ENCODE measurements around the gene ELAC2.

The ELAC2 gene

GRCh38 chr17:13016881-13017654, 759 bp downstream of the ELAC2 start:
- in situ Hi-C loops (cut with MboI; ENCODE audit: low sequenced_read_pairs), result no loop called here

- in situ Hi-C loops (cut with MboI; ENCODE audit: low sequenced_read_pairs), result no loop called here
Measured at GRCh38 chr17:13014801-13015200, 3.0 kb downstream of the ELAC2 start.

- in situ Hi-C loops (cut with MboI; ENCODE audit: low sequenced_read_pairs), result no loop called here
Measured at GRCh38 chr17:13010959-13011358, 6.9 kb downstream of the ELAC2 start.

GRCh38 chr17:13008461-13008860, 9.4 kb downstream of the ELAC2 start:
- in situ Hi-C loops (cut with MboI; ENCODE audit: low sequenced_read_pairs), result no loop called here

DNA sequence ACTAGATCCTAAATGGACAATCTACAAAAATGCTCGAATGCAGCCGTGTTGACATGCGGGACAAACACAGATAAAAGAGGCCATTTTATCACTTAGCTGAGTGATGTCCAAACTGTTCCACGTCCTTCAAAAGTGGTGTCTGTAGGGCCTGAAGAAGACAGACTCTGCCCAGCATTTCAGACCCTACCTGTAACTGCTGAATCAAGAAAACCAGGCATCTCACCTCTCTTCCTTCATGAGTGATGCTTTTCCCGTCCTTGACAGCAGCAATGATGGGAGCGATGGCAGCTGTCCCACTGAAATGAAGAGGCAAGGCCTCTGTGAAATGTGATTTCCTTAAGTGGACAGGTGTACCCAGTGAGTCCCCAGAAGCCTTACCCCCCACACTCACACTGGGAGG, 12.3 kb downstream of the ELAC2 start:
- in situ Hi-C loops (cut with MboI; ENCODE audit: low sequenced_read_pairs), result no loop called here

- in situ Hi-C loops (cut with MboI; ENCODE audit: low sequenced_read_pairs), result no loop called here
Measured at GRCh38 chr17:13004336-13004735, 13.5 kb downstream of the ELAC2 start.

DNA sequence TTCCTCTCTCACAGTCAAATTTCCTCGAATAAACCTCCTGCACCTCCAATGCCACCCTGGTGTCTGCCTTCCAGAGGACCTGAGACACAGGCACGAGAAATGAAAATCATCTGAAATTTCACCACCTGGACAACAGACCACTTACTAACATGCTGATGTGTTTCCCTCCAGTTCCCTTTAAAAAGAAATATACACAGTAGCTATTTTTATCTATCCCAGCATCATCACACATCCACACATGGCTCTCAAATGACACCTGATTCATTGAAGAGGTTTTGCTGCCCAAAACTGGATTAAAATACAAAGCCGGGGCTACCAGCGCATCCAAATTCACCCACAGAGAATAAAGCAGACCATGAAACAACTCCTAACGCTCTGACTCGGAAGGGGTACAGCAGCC, 13.9 kb downstream of the ELAC2 start:
- in situ Hi-C loops (cut with MboI; ENCODE audit: low sequenced_read_pairs), result no loop called here

DNA sequence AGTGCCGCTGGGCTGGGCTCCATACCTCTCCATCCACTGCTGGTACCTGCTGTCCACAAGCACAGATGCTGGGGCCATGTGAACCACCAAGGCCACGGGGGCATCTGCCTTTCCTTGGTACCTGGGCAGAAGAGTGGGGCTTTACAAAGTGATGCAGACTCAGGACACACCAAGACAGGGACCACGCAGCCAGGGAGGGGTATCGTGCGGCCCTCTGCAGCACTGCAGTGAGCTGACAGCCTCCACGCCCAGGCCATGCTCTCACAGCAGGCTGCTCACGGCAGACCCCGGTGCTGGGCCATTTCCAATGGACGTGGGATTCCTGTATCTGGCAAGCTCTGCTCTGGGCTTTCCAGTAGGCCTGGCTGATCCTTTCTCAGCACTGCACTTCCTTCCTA, 14.4 kb downstream of the ELAC2 start:
- in situ Hi-C loops (cut with MboI; ENCODE audit: low sequenced_read_pairs), result no loop called here

DNA sequence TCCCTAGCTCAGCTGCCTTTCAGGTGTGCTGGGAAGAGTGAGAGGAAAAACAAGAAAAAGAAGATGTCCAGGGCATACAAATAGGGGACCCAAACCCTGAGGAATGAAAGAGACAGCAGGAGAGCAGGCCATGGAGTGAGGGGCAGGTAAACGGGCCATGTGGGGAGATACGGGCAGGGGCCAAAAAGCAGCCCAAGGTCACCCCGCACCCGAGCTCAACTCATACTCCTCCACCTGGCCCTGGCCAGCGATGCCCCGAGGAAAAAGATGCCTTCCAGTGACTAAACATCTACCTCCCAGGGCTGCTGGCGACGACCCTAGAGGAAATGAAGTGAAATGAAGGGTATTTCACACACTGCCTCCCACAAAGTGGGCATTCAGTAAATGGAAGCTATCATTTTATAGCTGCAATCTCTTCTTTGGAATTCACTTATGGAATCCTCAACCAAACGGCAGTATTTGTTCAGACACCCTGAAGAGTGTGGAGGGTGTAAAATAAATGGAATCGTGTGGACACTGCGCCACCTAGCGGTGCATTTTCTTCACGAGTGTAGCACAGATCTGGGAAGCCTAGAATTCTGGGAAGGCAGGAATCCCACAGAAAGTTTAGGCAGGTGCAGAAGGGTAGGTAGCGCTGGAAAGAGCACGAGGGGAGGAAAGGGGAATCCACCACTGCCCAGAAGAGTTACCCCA, 14.9 kb downstream of the ELAC2 start:
- in situ Hi-C loops (cut with MboI; ENCODE audit: low sequenced_read_pairs), result no loop called here

GRCh38 chr17:13001991-13002615, 15.7 kb downstream of the ELAC2 start:
- in situ Hi-C loops (cut with MboI; ENCODE audit: low sequenced_read_pairs), result no loop called here

GRCh38 chr17:13000561-13000960, 17.3 kb downstream of the ELAC2 start:
- in situ Hi-C loops (cut with MboI; ENCODE audit: low sequenced_read_pairs), result no loop called here

GRCh38 chr17:12998874-12999273, 19.0 kb downstream of the ELAC2 start:
- in situ Hi-C loops (cut with MboI; ENCODE audit: low sequenced_read_pairs), result no loop called here

DNA sequence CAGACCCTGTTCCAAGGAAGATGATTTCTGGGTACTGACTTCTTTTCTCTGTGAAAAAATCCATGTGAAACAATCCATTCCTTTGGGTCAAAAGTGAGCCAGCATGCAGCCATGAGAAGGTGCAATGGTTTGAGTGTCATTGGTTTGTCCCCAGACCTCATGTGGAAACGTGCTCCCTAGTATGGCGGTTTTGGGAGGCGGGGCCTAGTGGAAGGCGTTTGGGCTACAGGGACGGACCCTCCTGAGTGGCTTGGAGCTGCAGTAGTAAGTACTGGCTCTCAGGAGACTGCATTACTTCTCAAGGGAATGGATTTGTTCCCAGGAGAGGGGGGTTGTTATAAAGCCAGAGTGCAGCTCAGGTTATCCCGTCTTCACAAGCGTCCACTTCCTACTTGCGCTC, 19.4 kb downstream of the ELAC2 start:
- in situ Hi-C loops (cut with MboI; ENCODE audit: low sequenced_read_pairs), result no loop called here

- in situ Hi-C loops (cut with MboI; ENCODE audit: low sequenced_read_pairs), result no loop called here
Measured at GRCh38 chr17:12996941-12997340, 20.9 kb downstream of the ELAC2 start.

GRCh38 chr17:12996357-12996756, 21.5 kb downstream of the ELAC2 start:
- in situ Hi-C loops (cut with MboI; ENCODE audit: low sequenced_read_pairs), result no loop called here

DNA sequence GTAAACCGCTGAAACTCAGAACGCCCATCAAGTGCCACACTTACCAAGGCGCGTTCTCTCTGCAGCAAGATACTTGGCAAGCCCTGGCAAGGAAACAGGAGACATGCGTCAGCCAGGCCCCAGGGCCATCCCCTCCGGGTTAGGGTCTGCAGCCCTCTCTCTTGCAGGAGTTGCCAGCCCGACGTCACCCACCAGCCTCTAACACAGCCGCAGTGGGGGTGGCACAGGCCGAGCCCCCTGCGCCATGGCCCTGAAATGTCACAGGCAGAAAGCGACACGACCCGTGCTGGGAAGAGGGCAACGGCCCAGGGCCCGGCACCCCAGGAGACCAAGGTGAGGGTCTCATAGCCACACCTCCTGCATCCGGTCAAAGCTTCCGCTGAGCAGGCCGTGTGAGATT, 21.9 kb downstream of the ELAC2 start:
- in situ Hi-C loops (cut with MboI; ENCODE audit: low sequenced_read_pairs), result no loop called here

GRCh38 chr17:12995106-12995895, 22.5 kb downstream of the ELAC2 start:
- in situ Hi-C loops (cut with MboI; ENCODE audit: low sequenced_read_pairs), result no loop called here

DNA sequence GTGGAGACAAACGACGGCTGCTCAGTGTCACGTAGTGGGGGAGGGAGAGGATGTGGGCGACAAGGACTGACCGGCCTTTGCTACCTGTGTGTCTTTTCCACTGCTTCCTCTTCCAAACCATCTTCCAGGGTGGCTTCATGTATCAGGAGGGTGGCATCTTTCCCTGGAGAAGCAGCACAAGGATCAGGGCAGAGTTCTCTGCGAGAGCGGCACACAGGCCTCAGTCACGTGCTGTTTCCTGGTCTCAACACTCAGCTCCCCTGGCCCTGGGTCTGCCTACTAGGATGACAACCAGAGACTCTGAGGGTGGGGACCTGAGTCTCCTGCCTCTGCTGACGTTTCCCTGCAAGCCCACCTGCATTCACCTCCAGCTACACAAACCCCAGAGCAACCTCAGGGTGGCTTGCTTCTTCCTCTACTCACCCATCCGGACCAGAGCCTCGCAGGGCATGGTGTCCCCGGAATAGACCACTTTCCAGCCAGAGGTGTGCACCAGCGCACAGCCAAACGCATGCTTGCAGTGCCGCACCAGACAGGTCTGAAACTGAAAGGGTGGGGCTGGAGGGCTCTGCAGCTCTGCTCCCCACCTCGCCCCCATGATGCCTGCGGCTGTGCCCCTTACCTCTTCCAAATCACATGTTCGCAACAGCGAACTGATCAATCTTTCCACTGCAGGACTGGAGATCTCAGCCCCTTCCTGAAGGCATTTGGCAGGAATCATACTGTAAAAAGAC, 23.3 kb downstream of the ELAC2 start:
- in situ Hi-C loops (cut with MboI; ENCODE audit: low sequenced_read_pairs), result no loop called here

DNA sequence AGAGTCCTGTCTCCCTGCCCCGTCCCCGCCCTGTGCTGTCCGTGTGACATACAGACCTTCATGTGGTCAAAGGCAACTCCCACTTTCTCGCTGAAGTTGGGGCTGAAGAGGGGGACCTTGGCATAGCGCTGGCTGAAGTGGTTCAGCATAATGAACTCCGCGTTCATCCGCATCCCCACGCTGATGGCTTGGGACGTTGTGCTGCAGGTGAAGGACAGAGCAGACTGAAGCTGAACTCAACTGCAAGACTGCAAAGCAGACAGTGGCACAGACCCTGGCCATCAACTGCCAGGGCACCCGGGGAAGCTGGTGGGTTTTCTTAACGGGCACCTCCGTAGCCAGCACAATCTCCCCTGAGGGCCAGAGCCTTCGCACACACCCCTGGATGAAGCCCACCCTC, 24.2 kb downstream of the ELAC2 start:
- in situ Hi-C loops (cut with MboI; ENCODE audit: low sequenced_read_pairs), result no loop called here

DNA sequence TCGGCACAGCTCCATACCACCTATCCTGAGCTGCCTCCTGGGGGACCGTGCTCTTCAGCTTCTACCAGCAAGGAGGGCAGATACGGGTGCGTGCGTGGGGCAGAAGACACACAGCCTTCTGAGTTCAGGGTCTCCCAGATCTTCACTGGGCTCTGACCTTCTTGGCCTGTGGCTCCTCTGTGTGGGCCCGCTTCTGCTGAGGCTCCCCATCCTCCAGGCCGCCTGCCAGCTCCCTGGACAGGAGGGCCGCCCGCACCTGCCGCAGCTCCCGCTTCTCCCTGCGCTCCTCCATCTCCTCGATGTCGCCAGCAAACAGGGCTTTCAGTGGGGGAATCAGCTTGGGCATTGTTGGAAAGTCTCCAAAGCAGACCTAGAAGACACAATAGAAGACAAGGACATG, 25.2 kb downstream of the ELAC2 start:
- in situ Hi-C loops (cut with MboI; ENCODE audit: low sequenced_read_pairs), result no loop called here

DNA sequence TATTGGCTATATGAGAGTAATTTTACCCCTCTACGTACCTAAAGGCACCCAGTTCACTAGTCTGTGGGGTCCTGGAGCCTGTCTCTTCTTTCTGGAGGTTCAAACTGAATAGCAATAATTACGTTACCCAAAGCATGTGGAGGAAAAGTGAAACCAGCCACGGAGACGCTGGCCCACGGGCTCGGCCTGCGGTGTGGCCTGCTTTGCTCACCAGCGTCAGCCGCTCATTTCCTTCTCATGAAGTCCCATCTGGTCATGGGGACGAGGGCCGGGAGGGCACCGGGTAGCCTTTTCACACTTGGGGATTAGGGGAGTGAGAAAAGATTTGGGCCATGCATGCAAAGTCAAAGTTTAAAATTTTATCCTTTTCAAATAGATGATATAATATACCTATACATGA, 26.9 kb downstream of the ELAC2 start:
- in situ Hi-C loops (cut with MboI; ENCODE audit: low sequenced_read_pairs), result no loop called here

Data from hTERT RPE-1 (cell line).